ENCODE measurements around the gene NACA.

NACA gene

GRCh38 chr12:56718636-56719035 lies 6.5 kb downstream of the NACA start:
- H3K27me3 ChIP-seq (replicated peaks; ENCODE audit: control insufficient read depth, insufficient read depth, low read length), result no peaks in the 10 kb centered on the region
- no peak for TF ChIP-seq CTCF (IDR thresholded peaks at IDR 0.05; ENCODE audit: insufficient read depth, low read length, poor library complexity, severe bottlenecking)
- peaks cover 23% of the 10 kb centered on the region for H3K36me3 ChIP-seq (ENCODE audit: control insufficient read depth, insufficient read depth, low read length)
- H3K4me3 ChIP-seq (replicated peaks; ENCODE audit: low read depth, low read length), result no peak overlapping the region
- DNase-seq (ENCODE audit: extremely low read depth, insufficient read length), result no peak

GRCh38 chr12:56718149-56718548 lies 7.0 kb downstream of the NACA start:
- Histone ChIP-seq H3K4me3 (replicated peaks; ENCODE audit: low read depth, low read length) (no peak overlapping the region), H3K27me3 (replicated peaks; ENCODE audit: control insufficient read depth, insufficient read depth, low read length) (no peaks in the 10 kb centered on the region), H3K36me3 (ENCODE audit: control insufficient read depth, insufficient read depth, low read length) (peaks cover 25% of the 10 kb centered on the region)
- no peak for TF ChIP-seq CTCF (IDR thresholded peaks at IDR 0.05; ENCODE audit: insufficient read depth, low read length, poor library complexity, severe bottlenecking)
- peak; percentile 37 for DNase-seq (ENCODE audit: extremely low read depth, insufficient read length)

GRCh38 chr12:56716933-56717880 lies 7.9 kb downstream of the NACA start:
- no peak overlapping the region for H3K4me3 ChIP-seq (replicated peaks; ENCODE audit: low read depth, low read length)
- peaks cover 27% of the 10 kb centered on the region for H3K36me3 ChIP-seq (ENCODE audit: control insufficient read depth, insufficient read depth, low read length)
- no peak for DNase-seq (ENCODE audit: extremely low read depth, insufficient read length)
- no peaks in the 10 kb centered on the region for H3K27me3 ChIP-seq (replicated peaks; ENCODE audit: control insufficient read depth, insufficient read depth, low read length)
- no peak for TF ChIP-seq CTCF (IDR thresholded peaks at IDR 0.05; ENCODE audit: insufficient read depth, low read length, poor library complexity, severe bottlenecking)

GRCh38 chr12:56716458-56716857 lies 8.6 kb downstream of the NACA start:
- DNase-seq (ENCODE audit: extremely low read depth, insufficient read length), result no peak
- peaks cover 27% of the 10 kb centered on the region for H3K36me3 ChIP-seq (ENCODE audit: control insufficient read depth, insufficient read depth, low read length)

GRCh38 chr12:56715798-56716197 lies 9.3 kb downstream of the NACA start:
- TF ChIP-seq CTCF (IDR thresholded peaks at IDR 0.05; ENCODE audit: insufficient read depth, low read length, poor library complexity, severe bottlenecking), result no peak
- peaks cover 21% of the 10 kb centered on the region for H3K36me3 ChIP-seq (ENCODE audit: control insufficient read depth, insufficient read depth, low read length)
- no peaks in the 10 kb centered on the region for H3K27me3 ChIP-seq (replicated peaks; ENCODE audit: control insufficient read depth, insufficient read depth, low read length)
- no peak overlapping the region for H3K4me3 ChIP-seq (replicated peaks; ENCODE audit: low read depth, low read length)
- no peak for DNase-seq (ENCODE audit: extremely low read depth, insufficient read length)

More at GRCh38 chr12:56716458-56716857, 8.6 kb downstream of the NACA start:
- Histone ChIP-seq H3K4me3 (replicated peaks; ENCODE audit: low read depth, low read length) (no peak overlapping the region), H3K27me3 (replicated peaks; ENCODE audit: control insufficient read depth, insufficient read depth, low read length) (no peaks in the 10 kb centered on the region)
- TF ChIP-seq CTCF (IDR thresholded peaks at IDR 0.05; ENCODE audit: insufficient read depth, low read length, poor library complexity, severe bottlenecking), result no peak

Data from GM06990 (cell line).